ENCODE measurements around the gene ALOXE3.
"Not testable (repeated sequence)": the region's sequence is repeated elsewhere in the genome, so short reads cannot be mapped to it uniquely, and the experiment has no call there.

Gene ALOXE3

GRCh38 chr17:8069587-8069860, 48.8 kb downstream of the ALOXE3 start:
- DNase-seq (ENCODE audit: low spot score) = no peak

- DNase-seq (ENCODE audit: low spot score) = no peak
Observed at GRCh38 chr17:8068736-8069586, 49.4 kb downstream of the ALOXE3 start.

GRCh38 chr17:8067806-8068205, 50.5 kb downstream of the ALOXE3 start:
- DNase-seq (ENCODE audit: low spot score) = no peak

- no peak for DNase-seq (ENCODE audit: low spot score)
Observed at GRCh38 chr17:8066841-8067775, 51.2 kb downstream of the ALOXE3 start.

- DNase-seq (ENCODE audit: low spot score) = no peak
Observed at GRCh38 chr17:8064561-8065019, 53.7 kb downstream of the ALOXE3 start.

GRCh38 chr17:8063761-8064534, 54.4 kb downstream of the ALOXE3 start:
- DNase-seq (ENCODE audit: low spot score) = no peak

GRCh38 chr17:8062807-8063483, 55.4 kb downstream of the ALOXE3 start:
- no peak for DNase-seq (ENCODE audit: low spot score)

GRCh38 chr17:8062435-8062806, 55.9 kb downstream of the ALOXE3 start:
- no peak for DNase-seq (ENCODE audit: low spot score)

- DNase-seq (ENCODE audit: low spot score) = not testable (repeated sequence)
Observed at GRCh38 chr17:8061851-8062250, 56.5 kb downstream of the ALOXE3 start.

GRCh38 chr17:8060274-8060673, 58.0 kb downstream of the ALOXE3 start:
- DNase-seq (ENCODE audit: low spot score) = peak; percentile 88

- DNase-seq (ENCODE audit: low spot score) = no peak
Observed at GRCh38 chr17:8059131-8059530, 59.2 kb downstream of the ALOXE3 start.

GRCh38 chr17:8057691-8058114, 60.6 kb downstream of the ALOXE3 start:
- DNase-seq (ENCODE audit: low spot score) = peak; percentile 83

GRCh38 chr17:8056976-8057625, 61.2 kb downstream of the ALOXE3 start:
- no peak for DNase-seq (ENCODE audit: low spot score)

- DNase-seq (ENCODE audit: low spot score) = peak; percentile 84
Observed at GRCh38 chr17:8056232-8056975, 61.9 kb downstream of the ALOXE3 start.

GRCh38 chr17:8055851-8056231, 62.5 kb downstream of the ALOXE3 start:
- DNase-seq (ENCODE audit: low spot score) = no peak

- no peak for DNase-seq (ENCODE audit: low spot score)
Observed at GRCh38 chr17:8053600-8053999, 64.7 kb downstream of the ALOXE3 start.

GRCh38 chr17:8052256-8053252, 65.8 kb downstream of the ALOXE3 start:
- no peak for DNase-seq (ENCODE audit: low spot score)

GRCh38 chr17:8051831-8052230, 66.5 kb downstream of the ALOXE3 start:
- no peak for DNase-seq (ENCODE audit: low spot score)

- DNase-seq (ENCODE audit: low spot score) = no peak
Observed at GRCh38 chr17:8048736-8049135, 69.6 kb downstream of the ALOXE3 start.
